HepG2 (cell line): ENCODE measurements around the gene PIP5K1C. TPM values are rescaled to one million over a fixed set of nuclear protein-coding genes. Genes with fewer than 3 reads are reported as not detected.

Source experiments
- CCDC6 ChIP-seq: sonication (generic); formaldehyde crosslinking; IDR thresholded peaks from 2 replicates; pipeline ENCODE4 v1.8.1; 2022; ENCODE audit warnings: mild to moderate bottlenecking, missing genetic modification reagents, moderate library complexity
- FOXA3 ChIP-seq: IDR thresholded peaks from 2 replicates; pipeline ENCODE4 v1.6.1; 2016; ENCODE audit warnings: missing genetic modification reagents, missing compliant biosample characterization
- NCOA1 ChIP-seq: sonication (generic); formaldehyde crosslinking; IDR thresholded peaks from 2 replicates; pipeline ENCODE4 v1.9.0; 2021; ENCODE audit warnings: missing genetic modification reagents
- RORA ChIP-seq: sonication (generic); formaldehyde crosslinking; IDR thresholded peaks from 2 replicates; pipeline ENCODE4 v1.5.0; 2020; ENCODE audit warnings: mild to moderate bottlenecking, missing genetic modification reagents, moderate library complexity
- TBX3 ChIP-seq: fragments of 450-650 bp; IDR thresholded peaks from 2 replicates; pipeline ENCODE4 v1.6.1; 2017; ENCODE audit warnings: antibody characterized with exemption, mild to moderate bottlenecking, inconsistent platforms, borderline replicate concordance
- ZFP1 ChIP-seq: IDR thresholded peaks from 2 replicates; pipeline ENCODE4 v1.6.1; 2016
- ZNF431 ChIP-seq: sonication (generic); formaldehyde crosslinking; IDR thresholded peaks from 2 replicates; pipeline ENCODE4 v1.9.0; 2022; ENCODE audit warnings: missing genetic modification reagents, low read depth, mild to moderate bottlenecking, borderline replicate concordance
- ZNF775 ChIP-seq: sonication (generic); formaldehyde crosslinking; IDR thresholded peaks from 2 replicates; pipeline ENCODE4 v1.4.0; 2020; ENCODE audit warnings: missing genetic modification reagents, mild to moderate bottlenecking, moderate library complexity, borderline replicate concordance
- polyA plus RNA-seq, 8 experiments: library from polyadenylated mRNA; depleted of rRNA in 3 of 8; stranded (reverse) in 7 of 8; unstranded in 1 of 8; fragments of >200 nt; fragmentation: Illumina TruSeq in 4 of 8; extraction: Trizol in 4 of 8; gene quantifications; 2 replicates each; pipeline versions ENCODE4 v1.2.1 to v1.2.3, GENCODE V29; 2011 to 2016; ENCODE audit warnings: low read depth in 4 of 8, missing spikeins in 1 of 8, mixed read lengths in 1 of 8; ENCODE audit not compliant: insufficient read depth in 1 of 8
- total RNA-seq, 5 experiments: library from RNA; depleted of rRNA; stranded (reverse); fragments of >200 nt; fragmentation: Illumina TruSeq; extraction: Trizol; gene quantifications; 2 replicates each; pipeline ENCODE4 v1.2.3, GENCODE V29; 2016; ENCODE audit warnings: low read depth in 1 of 5
- TF ChIP-seq, protein P1 (sequence below): sonication (generic); formaldehyde crosslinking; IDR thresholded peaks from 2 replicates; pipeline ENCODE4 v1.4.0; 2020; ENCODE audit warnings: missing genetic modification reagents, mild to moderate bottlenecking, borderline replicate concordance
- TF ChIP-seq, protein P2 (sequence below): sonication (generic); formaldehyde crosslinking; IDR thresholded peaks from 2 replicates; pipeline ENCODE4 v1.5.0; 2020; ENCODE audit warnings: missing genetic modification reagents
- TF ChIP-seq, protein P3 (sequence below): sonication (generic); formaldehyde crosslinking; IDR thresholded peaks from 2 replicates; pipeline ENCODE4 v1.5.0; 2020; ENCODE audit warnings: mild to moderate bottlenecking, missing genetic modification reagents
- TF ChIP-seq, protein P4 (sequence below), 2 experiments: sonication (generic) in 1 of 2; formaldehyde crosslinking in 1 of 2; IDR thresholded peaks; 2 replicates each; pipeline versions ENCODE4 v1.4.0 to v1.6.1; 2018 to 2020; ENCODE audit warnings: missing genetic modification reagents in 2 of 2, borderline replicate concordance in 1 of 2, low read depth in 1 of 2, mild to moderate bottlenecking in 1 of 2, missing biosample characterization in 1 of 2
- TF ChIP-seq, protein P5 (sequence below), 2 experiments: sonication (generic) in 1 of 2; formaldehyde crosslinking in 1 of 2; IDR thresholded peaks; 2 replicates each; pipeline versions ENCODE4 v1.4.0 to v1.6.1; 2016 to 2020; ENCODE audit warnings: borderline replicate concordance in 1 of 2, low read depth in 1 of 2, mild to moderate bottlenecking in 1 of 2, missing genetic modification reagents in 1 of 2

Gene PIP5K1C
- total and polyA plus RNA-seq, 2 of the 13 experiments (the other 11 are each of a cell fraction or from before 2014, with no cell fraction given), result 3.6 to 4.3 TPM

DNA sequence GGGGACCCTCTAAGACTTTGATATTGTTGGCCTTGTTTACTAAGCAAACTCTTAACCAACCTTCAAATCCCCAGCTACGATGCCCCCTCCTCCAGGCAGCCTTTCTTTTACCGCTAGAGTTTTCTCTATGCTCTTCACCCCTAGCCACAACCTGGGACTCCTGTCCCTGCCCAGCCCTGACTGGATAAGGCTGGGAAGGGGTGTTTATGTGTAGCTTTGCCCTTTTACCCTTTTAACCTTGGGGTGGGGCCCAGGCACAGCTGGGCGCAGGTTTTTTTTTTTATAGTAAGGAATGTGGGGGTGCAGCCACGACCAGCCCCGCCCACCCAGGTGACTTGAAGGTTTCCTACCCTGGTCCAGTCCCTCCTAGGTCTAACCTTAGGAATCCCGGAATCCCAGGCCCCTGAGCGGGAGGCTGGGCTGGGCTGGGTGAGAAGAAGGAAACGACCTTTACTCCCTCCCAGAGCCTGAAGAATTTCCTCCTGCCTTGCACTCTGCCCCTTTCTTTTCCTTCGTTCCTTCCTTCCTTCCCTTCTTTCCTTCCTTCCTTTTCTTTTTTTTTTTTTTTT is 20.2 kb upstream of the PIP5K1C start (continued):
- TF ChIP-seq, protein P1, sequence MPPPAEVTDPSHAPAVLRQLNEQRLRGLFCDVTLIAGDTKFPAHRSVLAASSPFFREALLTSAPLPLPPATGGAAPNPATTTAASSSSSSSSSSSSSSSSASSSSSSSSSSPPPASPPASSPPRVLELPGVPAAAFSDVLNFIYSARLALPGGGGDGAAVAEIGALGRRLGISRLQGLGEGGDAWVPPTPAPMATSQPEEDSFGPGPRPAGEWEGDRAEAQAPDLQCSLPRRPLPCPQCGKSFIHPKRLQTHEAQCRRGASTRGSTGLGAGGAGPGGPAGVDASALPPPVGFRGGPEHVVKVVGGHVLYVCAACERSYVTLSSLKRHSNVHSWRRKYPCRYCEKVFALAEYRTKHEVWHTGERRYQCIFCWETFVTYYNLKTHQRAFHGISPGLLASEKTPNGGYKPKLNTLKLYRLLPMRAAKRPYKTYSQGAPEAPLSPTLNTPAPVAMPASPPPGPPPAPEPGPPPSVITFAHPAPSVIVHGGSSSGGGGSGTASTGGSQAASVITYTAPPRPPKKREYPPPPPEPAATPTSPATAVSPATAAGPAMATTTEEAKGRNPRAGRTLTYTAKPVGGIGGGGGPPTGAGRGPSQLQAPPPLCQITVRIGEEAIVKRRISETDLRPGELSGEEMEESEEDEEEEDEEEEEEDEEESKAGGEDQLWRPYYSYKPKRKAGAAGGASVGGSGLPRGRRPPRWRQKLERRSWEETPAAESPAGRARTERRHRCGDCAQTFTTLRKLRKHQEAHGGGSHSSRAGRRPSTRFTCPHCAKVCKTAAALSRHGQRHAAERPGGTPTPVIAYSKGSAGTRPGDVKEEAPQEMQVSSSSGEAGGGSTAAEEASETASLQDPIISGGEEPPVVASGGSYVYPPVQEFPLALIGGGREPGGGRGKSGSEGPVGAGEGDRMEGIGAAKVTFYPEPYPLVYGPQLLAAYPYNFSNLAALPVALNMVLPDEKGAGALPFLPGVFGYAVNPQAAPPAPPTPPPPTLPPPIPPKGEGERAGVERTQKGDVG (CRISPR knock-in tag), result no peak
- TF ChIP-seq, protein P2, sequence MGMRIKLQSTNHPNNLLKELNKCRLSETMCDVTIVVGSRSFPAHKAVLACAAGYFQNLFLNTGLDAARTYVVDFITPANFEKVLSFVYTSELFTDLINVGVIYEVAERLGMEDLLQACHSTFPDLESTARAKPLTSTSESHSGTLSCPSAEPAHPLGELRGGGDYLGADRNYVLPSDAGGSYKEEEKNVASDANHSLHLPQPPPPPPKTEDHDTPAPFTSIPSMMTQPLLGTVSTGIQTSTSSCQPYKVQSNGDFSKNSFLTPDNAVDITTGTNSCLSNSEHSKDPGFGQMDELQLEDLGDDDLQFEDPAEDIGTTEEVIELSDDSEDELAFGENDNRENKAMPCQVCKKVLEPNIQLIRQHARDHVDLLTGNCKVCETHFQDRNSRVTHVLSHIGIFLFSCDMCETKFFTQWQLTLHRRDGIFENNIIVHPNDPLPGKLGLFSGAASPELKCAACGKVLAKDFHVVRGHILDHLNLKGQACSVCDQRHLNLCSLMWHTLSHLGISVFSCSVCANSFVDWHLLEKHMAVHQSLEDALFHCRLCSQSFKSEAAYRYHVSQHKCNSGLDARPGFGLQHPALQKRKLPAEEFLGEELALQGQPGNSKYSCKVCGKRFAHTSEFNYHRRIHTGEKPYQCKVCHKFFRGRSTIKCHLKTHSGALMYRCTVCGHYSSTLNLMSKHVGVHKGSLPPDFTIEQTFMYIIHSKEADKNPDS, result no peak
- TF ChIP-seq ZNF775 (CRISPR knock-in tag), result no peak
- TF ChIP-seq, protein P3, sequence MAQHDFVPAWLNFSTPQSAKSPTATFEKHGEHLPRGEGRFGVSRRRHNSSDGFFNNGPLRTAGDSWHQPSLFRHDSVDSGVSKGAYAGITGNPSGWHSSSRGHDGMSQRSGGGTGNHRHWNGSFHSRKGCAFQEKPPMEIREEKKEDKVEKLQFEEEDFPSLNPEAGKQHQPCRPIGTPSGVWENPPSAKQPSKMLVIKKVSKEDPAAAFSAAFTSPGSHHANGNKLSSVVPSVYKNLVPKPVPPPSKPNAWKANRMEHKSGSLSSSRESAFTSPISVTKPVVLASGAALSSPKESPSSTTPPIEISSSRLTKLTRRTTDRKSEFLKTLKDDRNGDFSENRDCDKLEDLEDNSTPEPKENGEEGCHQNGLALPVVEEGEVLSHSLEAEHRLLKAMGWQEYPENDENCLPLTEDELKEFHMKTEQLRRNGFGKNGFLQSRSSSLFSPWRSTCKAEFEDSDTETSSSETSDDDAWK (CRISPR knock-in tag), result no peak
- TF ChIP-seq, protein P4, sequence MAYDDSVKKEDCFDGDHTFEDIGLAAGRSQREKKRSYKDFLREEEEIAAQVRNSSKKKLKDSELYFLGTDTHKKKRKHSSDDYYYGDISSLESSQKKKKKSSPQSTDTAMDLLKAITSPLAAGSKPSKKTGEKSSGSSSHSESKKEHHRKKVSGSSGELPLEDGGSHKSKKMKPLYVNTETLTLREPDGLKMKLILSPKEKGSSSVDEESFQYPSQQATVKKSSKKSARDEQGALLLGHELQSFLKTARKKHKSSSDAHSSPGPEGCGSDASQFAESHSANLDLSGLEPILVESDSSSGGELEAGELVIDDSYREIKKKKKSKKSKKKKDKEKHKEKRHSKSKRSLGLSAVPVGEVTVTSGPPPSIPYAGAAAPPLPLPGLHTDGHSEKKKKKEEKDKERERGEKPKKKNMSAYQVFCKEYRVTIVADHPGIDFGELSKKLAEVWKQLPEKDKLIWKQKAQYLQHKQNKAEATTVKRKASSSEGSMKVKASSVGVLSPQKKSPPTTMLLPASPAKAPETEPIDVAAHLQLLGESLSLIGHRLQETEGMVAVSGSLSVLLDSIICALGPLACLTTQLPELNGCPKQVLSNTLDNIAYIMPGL (CRISPR knock-in tag; IDR thresholded peaks at IDR 0.05; ENCODE audit: borderline replicate concordance in 1 of 2, low read depth in 1 of 2), result 0 out of 4 replicates have a peak, but pooled peaks of 1 of the 2 experiments have one; percentile 5
- no peak for TF ChIP-seq ZNF431 (CRISPR knock-in tag)
- TF ChIP-seq FOXA3, result no peak
- no peak for TF ChIP-seq NCOA1 (CRISPR knock-in tag)
- no peak for TF ChIP-seq TBX3
- TF ChIP-seq CCDC6 (CRISPR knock-in tag), result no peak
- no peak for TF ChIP-seq ZFP1 (CRISPR knock-in tag)
- TF ChIP-seq, protein P5, sequence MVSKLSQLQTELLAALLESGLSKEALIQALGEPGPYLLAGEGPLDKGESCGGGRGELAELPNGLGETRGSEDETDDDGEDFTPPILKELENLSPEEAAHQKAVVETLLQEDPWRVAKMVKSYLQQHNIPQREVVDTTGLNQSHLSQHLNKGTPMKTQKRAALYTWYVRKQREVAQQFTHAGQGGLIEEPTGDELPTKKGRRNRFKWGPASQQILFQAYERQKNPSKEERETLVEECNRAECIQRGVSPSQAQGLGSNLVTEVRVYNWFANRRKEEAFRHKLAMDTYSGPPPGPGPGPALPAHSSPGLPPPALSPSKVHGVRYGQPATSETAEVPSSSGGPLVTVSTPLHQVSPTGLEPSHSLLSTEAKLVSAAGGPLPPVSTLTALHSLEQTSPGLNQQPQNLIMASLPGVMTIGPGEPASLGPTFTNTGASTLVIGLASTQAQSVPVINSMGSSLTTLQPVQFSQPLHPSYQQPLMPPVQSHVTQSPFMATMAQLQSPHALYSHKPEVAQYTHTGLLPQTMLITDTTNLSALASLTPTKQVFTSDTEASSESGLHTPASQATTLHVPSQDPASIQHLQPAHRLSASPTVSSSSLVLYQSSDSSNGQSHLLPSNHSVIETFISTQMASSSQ (IDR thresholded peaks at IDR 0.05; ENCODE audit: low read depth), result no peak
- TF ChIP-seq, protein P5 (CRISPR knock-in tag; IDR thresholded peaks at IDR 0.05; ENCODE audit: borderline replicate concordance), result no peak
- TF ChIP-seq RORA (CRISPR knock-in tag), result no peak
